NCI-H2227 (cell line): ENCODE data around the gene ZP2.
"Not testable (repeated sequence)": the region's sequence is repeated elsewhere in the genome, so short reads cannot be mapped to it uniquely, and the experiment has no call there.

Experiments used
- DNase-seq: peaks from one replicate; lab custom pipeline; 2025; ENCODE audit not compliant: unreplicated experiment; lab: John Stamatoyannopoulos, UW

ZP2 gene

DNA sequence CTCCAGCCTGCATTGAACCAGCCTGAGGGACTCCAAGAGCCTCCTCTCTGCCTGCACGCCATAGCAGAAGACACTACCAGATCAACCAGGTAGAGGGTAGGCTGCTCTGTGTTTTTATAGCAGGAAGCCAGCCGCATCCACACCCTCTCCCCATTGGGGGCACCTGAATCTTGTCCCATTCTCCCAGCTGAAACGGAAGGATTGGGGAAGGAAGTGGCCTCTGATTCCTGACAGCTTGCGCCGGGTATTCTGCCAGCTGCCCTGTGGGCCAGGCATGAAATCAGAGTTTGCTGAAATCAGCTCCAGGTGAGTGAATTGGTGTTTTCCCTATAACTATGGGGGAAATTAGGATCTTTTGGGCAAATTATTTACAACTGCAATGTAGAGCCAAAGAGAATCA, at the start of gene ZP2:
ZP2 (minus strand) TSS at position 89 of the 400 bp plus-strand sequence; CDS start at position 62, 27 bp downstream.
- no peak for DNase-seq

DNA sequence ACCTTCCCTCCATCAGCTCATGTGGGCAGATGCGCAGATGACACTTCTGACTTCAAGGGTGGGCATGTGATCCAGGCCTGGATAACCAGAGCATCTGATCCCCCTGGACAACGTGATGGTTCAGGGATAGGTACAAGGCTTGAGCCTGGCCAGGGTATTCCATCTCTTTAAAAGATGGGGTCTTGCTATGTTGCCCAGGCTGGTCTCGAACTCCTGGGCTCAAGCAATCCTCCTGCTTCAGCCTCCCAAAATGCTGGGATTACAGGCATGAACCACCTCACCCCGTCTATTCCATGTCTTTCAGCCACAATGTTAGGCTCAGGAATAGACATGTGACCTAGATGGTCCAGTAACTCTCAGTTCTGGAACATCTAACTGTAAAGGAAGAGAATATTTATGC, 45.9 kb upstream of the ZP2 start:
- DNase-seq = no peak

DNA sequence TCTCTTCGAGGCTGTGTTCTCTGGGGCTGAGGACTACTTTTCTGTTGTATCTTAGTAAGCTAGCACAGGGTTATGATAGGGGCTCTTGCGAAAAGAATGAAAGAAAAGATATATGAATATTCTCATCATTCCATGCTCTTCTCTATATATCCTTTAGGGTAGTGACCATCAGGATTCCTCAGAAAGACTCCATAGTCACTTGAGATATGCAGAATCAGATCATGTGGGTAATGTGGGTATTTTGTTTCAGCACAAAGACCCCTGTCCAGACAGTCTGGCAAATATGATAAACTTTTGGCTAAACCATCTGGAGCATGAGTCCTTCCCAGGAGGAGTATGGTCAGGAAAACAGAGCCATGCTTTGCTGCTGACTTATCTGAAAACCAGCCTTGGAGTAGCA, 45.3 kb upstream of the ZP2 start:
- DNase-seq = no peak

DNA sequence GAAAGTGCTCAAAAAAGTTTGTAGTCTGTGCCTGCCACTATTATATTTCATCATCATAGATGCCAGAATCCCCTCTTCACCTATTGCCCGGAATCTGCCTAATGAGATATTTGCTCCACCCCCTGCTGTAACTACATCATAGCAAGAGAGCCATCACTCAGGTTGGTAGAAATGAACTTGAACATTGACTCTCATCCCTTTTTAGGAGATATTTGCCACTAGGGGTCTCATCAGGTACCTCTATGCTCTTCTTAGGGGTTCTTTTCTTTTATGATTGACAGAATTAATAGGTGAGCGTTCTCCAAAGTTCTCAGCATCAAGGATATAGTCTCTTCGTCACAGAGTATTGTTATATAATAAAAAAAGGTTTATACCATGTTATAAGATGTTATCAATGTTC, 42.1 kb upstream of the ZP2 start:
- no peak for DNase-seq

DNA sequence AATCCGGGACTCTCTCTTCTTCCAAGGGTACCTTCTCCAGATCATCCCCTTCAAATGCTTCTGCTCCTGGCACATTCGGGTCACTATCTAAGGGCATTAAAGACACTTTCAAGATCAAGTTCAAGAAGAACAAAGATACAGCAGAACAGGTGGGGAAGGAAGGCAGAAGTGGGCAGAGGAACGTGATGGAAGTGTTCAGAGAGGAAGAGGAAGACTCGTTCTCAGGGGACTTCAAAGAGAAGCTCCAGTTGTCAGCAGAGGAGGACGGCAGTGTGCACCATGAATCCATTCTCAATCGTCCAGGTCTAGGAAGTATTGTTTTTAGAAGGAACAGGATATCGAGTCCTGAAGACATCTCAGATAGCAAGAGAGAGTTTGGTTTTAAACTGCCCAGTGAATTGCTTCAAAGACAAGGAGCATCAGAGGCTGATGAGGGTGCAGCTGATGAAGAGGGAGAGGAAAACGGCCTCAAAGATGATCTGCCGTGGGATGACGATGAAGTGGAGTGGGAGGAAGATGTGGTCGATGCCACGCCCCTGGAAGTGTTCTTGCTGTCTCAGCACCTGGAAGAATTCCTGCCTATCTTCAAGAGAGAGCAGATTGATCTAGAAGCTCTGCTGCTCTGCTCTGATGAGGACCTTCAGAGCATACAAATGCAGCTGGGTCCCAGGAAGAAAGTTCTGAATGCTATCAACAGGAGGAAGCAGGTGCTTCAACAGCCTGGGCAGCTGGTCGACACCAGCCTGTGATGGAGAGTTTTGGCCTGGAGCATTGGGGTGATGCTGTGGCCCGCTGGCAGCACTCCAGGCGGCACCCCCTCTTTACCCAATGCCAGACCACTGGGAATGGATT, 38.9 kb upstream of the ZP2 start:
- DNase-seq = no peak

DNA sequence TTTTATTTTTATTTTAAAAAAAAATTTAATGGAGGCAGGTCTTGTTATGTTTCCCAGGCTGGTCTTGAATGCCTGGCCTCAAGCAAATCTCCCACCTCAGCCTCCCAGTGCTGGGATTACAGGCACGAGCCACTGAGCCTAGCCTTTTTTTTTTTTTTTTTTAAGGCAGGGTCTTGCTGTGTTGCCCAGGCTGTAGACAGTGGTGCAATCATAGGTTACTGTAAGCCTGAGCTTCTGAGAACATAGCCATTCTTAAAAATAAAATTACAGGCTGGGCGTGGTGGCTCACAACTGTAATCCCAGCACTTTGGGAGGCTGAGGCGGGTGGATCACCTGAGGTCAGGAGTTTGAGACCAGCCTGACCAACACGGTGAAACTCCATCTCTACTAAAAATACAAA, 36.8 kb upstream of the ZP2 start:
- not testable (repeated sequence) for DNase-seq

DNA sequence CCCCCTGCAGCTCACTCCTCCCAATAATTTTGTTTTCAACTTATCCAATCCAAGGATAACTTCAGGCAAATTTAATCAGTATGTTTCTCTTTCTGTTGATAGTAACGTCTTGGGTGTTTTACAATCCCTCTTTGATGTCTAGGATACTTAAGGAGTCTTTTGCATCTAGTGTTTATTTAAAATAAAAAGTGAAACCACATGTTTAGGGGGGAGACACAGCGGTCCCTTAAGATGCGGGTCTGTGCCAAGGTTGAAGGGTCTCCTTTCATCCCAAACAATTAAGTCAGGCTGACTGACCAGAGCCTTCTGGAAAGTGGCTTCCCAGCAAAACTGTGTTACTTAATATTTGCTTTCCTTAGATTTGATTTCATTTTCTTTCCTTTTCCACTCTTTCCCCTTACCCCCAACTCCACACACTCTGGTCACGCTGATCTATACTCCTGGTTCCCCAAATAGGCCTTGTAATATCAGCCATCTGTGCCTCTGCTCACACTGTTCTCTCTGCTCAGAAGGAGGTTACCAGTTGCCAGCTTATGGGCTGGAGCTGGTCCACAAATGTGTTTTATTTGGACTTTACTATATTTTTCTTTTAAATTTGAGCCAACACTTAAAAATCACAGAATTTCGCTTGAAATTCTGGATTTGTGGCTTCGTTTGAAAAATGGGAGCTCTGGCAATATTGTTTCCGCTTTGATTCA, 33.3 kb upstream of the ZP2 start:
- DNase-seq = no peak

DNA sequence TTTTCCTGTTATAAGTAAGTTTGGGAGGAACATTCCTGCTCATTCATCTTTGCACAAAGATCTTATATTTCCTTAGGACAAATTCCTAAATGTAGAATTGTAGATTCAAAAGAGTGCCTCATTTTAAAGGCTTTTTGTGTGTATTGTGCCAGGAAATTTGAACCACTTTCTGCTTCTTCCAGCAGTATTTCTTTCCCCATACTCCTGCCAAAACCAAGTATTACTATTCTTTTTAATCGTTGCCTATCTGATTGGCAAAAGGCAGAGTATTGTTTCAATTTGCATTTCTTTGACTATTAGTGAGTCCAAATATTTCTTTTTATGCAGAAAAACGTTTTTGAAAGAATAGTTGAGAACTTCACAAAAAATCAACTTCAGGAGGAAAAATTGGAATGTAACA, 31.4 kb upstream of the ZP2 start:
- DNase-seq = no peak

DNA sequence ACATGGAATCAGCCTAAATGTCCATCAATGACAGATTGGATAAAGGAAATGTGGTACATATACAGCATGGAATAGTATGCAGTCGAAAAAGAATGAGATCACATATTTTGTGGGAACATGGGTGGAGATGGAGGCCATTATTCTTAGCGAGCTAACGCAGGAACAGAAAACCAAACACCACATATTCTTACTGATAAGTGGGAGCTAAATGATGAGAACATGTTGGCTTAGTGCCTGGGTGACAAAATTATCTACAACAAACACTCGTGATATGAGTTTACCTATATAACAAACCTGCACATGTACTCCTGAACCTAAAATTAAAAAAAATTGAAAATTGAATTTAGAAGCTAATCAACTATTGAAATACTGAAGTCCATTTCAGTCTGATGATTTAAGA, 28.3 kb upstream of the ZP2 start:
- DNase-seq = no peak

DNA sequence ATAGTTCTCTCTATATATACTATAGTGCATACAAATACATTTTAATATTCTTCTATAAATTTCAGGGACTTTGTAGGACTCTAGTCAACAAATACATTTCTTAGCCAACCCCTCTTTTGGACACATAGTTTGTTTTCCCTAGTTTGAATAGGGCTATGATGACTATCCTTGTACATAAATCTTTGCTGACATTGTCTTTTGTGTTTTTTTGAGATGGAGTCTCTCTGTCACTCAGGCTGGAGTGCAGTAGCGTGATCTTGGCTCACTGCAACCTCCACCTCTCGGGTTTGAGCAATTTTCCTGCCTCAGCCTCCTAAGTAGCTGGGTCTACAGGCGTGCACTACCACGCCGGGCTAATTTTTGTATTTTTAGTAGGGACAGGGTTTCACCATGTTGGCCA, 25.5 kb upstream of the ZP2 start:
- DNase-seq = no peak

DNA sequence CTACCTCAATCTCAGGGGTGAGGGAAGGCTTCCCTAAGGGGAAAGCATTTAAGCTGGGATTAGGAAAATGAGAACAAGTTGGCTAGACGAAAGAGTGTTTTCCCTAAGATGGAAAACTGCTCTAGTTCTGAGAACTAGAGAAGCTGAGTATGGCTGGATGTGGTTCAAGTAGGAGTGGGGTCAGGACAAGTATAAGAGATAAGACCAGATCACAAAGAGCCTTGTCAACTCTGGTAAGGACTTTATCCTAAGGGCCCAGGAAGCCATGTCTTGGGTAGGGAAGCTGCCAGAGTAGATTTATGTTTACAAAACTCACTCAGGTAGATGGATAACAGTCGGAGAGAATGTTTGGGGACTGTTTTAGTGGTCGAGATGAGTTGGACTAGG, 23.8 kb upstream of the ZP2 start:
- no peak for DNase-seq

DNA sequence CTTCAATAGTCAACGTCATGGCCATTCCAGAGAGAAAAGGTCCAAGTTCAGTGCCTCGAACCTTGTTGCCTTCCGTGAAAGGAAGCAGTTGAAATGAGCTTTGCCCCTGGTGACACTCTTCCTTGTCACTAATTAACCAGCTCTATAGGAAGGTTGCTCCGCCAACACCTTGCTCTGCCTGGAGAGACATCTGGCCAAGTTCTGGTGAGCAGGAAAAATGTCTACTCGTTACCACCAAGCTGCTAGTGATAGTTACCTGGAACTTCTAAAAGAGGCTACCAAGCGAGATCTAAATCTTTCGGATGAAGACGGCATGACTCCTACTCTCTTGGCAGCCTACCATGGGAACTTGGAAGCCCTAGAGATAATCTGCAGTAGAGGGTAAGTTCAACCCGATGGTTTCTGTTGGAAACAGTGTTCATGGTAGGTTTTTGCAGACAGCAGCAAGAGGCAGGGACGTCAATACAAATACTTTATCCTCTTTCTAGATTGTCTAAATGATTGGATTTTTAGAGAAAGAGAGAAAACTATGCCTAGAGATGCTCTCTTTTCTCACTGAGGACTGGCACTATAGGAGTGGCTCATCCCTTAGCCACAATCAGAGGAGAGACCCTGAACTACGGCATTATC, 22.3 kb upstream of the ZP2 start, which contains the start of gene ANKS4B:
ANKS4B (plus strand) TSS at position 179 of the 630 bp plus-strand sequence; CDS start at position 218, 39 bp downstream.
- no peak for DNase-seq

DNA sequence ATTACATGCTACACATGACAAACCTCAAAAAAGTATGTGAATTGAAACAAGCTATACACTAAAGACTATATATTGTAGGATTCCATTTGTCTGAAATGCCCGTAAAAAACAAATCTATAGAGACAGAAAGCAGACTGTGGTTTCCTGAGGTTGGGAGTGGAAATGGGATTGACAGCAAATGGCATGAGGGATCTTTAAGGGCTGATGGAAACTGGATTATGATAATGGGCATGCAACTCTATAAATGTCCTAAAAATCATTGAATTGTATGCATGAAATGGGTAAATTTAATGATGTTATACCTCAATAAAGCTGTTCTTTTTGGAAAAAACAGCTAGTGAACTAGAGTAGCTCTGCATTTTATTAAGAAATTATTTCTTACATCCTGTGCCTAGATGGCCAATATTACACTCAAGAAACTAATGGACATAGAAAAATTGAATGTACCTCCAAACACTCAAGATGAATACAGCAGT, 21.7 kb upstream of the ZP2 start:
- no peak for DNase-seq

DNA sequence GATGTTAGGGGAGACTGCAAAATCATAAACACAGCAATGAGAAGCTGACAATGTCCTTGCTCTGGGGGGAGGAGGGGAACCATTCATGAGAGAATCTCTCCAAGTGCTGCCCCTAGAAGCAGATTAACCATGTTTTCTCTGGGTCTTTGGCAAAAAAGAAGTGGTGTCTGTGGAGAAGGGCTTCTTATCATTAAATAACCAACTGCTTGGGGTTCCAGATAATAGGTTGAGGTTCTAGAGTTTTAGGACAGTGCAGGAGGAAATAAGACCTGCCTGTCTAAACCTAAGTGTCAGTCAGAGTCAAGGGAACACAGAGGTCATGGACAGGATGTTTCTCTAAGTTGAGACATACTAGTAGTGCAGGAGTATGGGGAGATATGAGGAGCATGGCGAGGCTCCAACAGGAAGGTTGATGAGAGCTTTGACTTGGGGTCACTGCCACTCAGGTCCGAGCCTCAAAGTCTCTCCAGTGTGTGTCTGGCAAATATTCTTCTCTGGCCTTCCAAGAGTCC, 17.0 kb upstream of the ZP2 start:
- DNase-seq = no peak

DNA sequence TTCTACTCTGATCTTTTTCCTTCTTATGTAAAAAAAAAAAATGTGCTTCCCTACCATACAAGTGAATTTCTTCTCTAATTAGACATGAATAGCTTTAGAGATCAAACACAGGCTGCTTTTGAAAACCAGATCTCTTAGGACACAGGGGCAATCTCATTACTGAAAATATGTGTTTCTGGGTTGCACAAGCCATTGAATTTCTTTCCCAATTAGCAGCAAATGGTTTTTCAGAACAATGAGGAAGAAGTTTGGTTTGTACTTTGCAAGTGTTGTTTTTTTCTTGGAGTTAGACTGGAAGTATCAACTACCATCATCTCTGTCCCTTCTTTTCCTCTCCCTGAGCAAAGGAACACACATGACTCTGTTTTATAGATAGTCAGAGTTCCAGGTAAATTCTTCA, 16.5 kb upstream of the ZP2 start:
- DNase-seq = no peak

DNA sequence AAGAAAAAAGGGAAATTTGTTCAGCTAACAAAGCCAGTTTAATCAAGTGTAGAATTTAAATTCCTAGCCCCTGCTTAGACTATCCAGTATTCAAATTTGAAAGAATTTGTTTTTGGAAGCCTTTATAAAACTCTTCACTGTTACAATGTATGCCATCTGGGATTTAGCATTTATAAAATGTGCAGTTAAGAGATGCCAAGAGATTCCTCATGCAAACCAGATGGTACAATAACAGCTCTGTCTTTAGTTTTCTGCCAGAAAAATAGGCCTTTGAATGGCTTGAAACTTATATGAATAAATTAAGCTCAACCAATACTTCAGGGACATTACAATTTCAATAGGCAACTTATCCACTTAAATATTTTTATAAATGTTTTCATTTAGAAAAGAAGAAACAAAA, 15.4 kb upstream of the ZP2 start:
- DNase-seq = no peak

DNA sequence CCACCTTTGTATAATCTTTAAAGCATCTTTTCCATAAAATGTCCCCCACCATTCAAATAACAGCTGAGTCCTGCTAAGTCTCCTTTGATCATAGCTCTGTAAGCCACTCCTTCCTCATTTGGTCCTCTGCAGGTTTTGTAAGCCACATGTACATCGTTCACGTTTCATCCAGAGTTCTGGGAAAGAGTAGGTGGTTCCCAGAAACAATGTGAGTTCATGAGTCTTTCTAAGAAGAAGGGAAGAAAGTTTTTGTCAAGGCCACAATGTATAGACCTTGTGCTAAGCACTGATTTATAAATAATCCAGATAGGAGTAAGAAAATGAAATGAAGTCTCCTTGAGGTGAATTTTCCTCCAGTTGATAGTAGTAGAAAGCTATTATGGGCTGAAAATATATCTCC, 13.4 kb upstream of the ZP2 start:
- DNase-seq = no peak

DNA sequence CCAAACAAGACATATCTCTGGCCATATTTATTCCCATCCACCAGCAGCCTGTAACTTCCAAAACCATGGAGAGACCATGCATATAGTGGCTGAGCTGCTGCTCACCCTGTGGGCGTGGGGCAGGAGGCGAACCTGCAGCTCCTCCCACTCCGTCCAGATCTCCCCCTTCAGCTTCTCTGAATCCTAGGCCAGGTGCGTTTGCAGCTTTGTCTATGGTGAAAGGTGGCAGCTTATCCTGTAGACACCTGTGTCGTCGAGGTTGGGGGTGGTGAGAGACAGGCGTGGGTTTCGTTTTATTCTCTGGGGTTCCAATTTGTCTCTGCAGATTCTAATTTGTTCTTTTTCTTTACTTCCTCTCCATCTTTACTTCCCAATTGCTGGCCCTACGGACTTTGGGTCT, 12.4 kb upstream of the ZP2 start:
- DNase-seq = no peak

DNA sequence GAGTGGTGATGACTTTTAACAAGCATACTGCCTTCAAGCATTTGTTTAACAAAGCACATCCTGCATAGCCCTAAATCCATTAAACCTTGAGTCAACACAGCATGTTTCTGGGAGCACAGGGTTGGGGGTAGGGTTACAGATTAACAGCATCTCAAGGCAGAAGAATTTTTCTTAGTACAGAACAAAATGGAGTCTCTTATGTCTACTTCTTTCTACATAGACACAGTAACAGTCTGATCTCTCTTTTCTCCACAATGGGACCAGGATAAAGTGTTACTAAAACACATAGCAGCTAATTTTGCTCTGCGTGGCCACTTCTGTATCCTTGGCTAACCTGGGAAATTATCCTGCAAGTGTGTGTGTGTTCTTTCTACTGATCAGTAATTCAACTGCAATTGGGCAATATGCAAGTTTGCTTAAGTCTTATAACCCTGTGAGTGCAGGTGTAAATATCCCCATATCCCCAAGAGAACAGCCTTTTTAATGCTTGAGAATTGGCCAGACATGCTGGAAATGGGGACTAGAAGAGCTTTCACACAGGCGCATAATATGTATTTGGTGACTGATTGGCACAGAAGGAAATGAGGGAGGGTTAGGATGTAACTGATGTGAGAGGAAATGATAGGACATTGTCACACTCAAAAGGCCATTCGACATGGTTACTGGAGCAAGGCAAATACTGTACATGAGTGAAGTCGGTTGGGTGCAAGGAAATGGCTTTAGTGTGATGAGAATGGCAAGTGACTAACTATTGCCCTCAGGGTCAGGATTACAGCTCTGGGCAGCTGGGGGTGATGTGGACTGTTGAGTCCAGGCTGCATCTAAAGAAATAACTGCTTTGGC, 11.3 kb upstream of the ZP2 start:
- DNase-seq = no peak

DNA sequence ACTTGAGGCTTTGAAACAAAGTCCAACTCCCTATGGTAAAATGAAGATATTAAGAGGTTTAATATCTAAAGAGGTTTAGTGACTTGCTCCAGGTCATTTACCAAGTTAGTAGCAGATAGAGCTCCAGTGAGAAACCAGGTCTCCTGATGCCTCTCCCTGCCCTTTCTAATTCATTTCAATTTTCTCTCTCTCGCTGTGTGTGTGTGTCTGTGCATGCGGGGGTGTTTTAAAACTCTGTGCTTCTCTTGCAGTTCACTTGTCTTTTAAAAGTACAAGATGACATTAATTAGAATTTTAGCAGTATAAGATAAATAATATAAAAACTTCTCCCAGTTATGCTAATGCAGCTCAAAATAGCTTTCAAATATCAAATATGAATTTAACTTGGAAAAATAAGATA, 8.2 kb upstream of the ZP2 start:
- no peak for DNase-seq

DNA sequence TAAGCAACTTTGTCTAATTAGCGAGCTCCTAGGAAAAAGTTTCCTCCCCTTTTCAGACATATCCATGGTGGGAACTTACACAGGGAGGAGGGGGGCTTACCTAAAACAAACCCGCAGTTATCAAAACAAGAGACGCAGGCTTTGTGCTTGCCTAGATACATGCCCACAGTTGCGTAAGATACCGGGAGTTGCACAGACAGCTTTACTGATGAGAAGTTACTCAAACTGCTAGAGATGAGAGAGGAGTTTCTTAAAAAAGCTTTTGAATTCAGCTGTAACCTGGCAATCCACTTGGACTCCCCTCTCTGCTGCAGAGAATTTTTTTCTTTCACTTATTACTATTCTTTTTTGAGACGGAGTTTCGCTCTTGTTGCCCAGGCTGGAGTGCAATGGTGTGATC, 6.8 kb upstream of the ZP2 start:
- DNase-seq = no peak
